K562 (cell line): ENCODE measurements around the gene SDR42E2. TPM values are rescaled to one million over a fixed set of nuclear protein-coding genes. Genes with fewer than 3 reads are reported as not detected.

Experiments
- ATAC-seq: fragments of 200-7000 bp; cut with Tn5 transposase; 3 replicates; pipeline ENCODE4 v1.9.1; 2020; ENCODE audit warnings: moderate library complexity
- BruUV-seq: library from RNA; stranded (reverse); fragments of 400-500 nt; replicated peaks from 2 replicates; lab custom pipeline; 2021; lab: Mats Ljungman, UMichigan
- CTCF ChIA-PET: fragments of 300-600 bp; formaldehyde crosslinking; extraction: SDS; loops from one replicate; lab custom pipeline; 2021; ENCODE audit warnings: low intra/inter-chr PET ratio; lab: Yijun Ruan, JAX
- POLR2A ChIA-PET: fragments of 300-600, 350-650 bp; sonication (Branson Sonifier 250); formaldehyde crosslinking; extraction: SDS; loops from one replicate; lab custom pipeline; 2021; ENCODE audit warnings: antibody characterized with exemption, inconsistent platforms; lab: Yijun Ruan, JAX
- DNase-seq, 4 experiments: peaks; one replicate each; pipeline versions ENCODE4 v3.0.0 to v3.0.0-alpha.2; 2011 to 2018; ENCODE audit warnings: low spot score in 3 of 4, mixed read lengths in 3 of 4; ENCODE audit errors: extremely low read depth in 1 of 4
- FAIRE-seq: peaks from 2 replicates; lab custom pipeline; 2011; peaks lifted over from hg19 to GRCh38; lab: Jason Lieb, UNC
- H2AFZ ChIP-seq: 2 replicates; pipeline ENCODE4 v1.6.0; 2011; ENCODE audit warnings: low read depth, low read length, control low read depth, inconsistent platforms
- H3K27ac ChIP-seq: fragments of 200-600 bp; 3 replicates; pipeline ENCODE4 v1.8.0; 2011; ENCODE audit warnings: low read depth, mild to moderate bottlenecking, control low read depth, inconsistent platforms, low read length, moderate library complexity, mixed read lengths; ENCODE audit errors: extremely low read depth
- H3K27me3 ChIP-seq, 2 experiments: fragments of 300-600 bp in 1 of 2; 2 replicates in 1 of 2; 3 replicates in 1 of 2; pipeline versions ENCODE4 v1.6.0 to v1.8.0; 2011; ENCODE audit warnings: inconsistent platforms in 2 of 2, low read length in 2 of 2, mild to moderate bottlenecking in 1 of 2, mixed read lengths in 1 of 2, moderate library complexity in 1 of 2; ENCODE audit not compliant: control insufficient read depth in 2 of 2, insufficient read depth in 2 of 2
- H3K36me3 ChIP-seq: fragments of 300-600 bp; 3 replicates; pipeline ENCODE4 v1.8.0; 2011; ENCODE audit warnings: mild to moderate bottlenecking, low read length, inconsistent platforms; ENCODE audit not compliant: control insufficient read depth, insufficient read depth
- H3K4me1 ChIP-seq, 2 experiments: fragments of 200-600 bp in 1 of 2; replicated peaks in 1 of 2; 2 replicates in 1 of 2; 3 replicates in 1 of 2; pipeline versions ENCODE4 v1.5.1 to v1.8.0; 2011; ENCODE audit warnings: inconsistent platforms in 2 of 2, low read length in 2 of 2, mild to moderate bottlenecking in 1 of 2, mixed read lengths in 1 of 2, moderate library complexity in 1 of 2; ENCODE audit not compliant: control insufficient read depth in 2 of 2, insufficient read depth in 2 of 2
- H3K4me2 ChIP-seq: 2 replicates; pipeline ENCODE4 v1.6.1; 2011; ENCODE audit warnings: low read length, control low read depth, inconsistent platforms, mixed read lengths; ENCODE audit not compliant: insufficient read depth
- H3K4me3 ChIP-seq: fragments of 200-600 bp; sonication (generic), shearing (Covaris generic); 2 replicates; pipeline ENCODE4 v1.5.1; 2016; ENCODE audit warnings: control low read depth, inconsistent platforms
- H3K79me2 ChIP-seq: fragments of 200-600 bp; 3 replicates; pipeline ENCODE4 v1.8.0; 2011; ENCODE audit warnings: low read length, inconsistent platforms; ENCODE audit not compliant: control insufficient read depth, insufficient read depth
- H3K9ac ChIP-seq, 2 experiments: 2 replicates each; pipeline versions ENCODE4 v1.6.0 to v1.6.1; 2011; ENCODE audit warnings: low read depth in 2 of 2, low read length in 2 of 2, control low read depth in 1 of 2, inconsistent platforms in 1 of 2, mild to moderate bottlenecking in 1 of 2, mixed read lengths in 1 of 2; ENCODE audit not compliant: insufficient read depth in 1 of 2
- H3K9me1 ChIP-seq: one replicate; pipeline ENCODE4 v1.6.0; 2011; ENCODE audit warnings: inconsistent platforms, mild to moderate bottlenecking, low read length, moderate library complexity; ENCODE audit not compliant: control insufficient read depth, insufficient read depth
- H3K9me3 ChIP-seq: replicated peaks from 2 replicates; pipeline ENCODE4 v1.5.1; 2011; ENCODE audit warnings: low read depth, low read length, inconsistent platforms; ENCODE audit not compliant: control insufficient read depth, insufficient read depth
- H4K20me1 ChIP-seq: replicated peaks from 2 replicates; pipeline ENCODE4 v1.6.1; 2011; ENCODE audit warnings: low read length, inconsistent platforms, mixed read lengths; ENCODE audit not compliant: control insufficient read depth, insufficient read depth
- ERF ChIP-seq: fragments of 450-650 bp; formaldehyde crosslinking; IDR thresholded peaks from 2 replicates; pipeline ENCODE4 v1.4.0; 2020; ENCODE audit warnings: mild to moderate bottlenecking, mixed read lengths
- FOS ChIP-seq: IDR thresholded peaks from 3 replicates; pipeline ENCODE4 v1.6.1; 2011; ENCODE audit not compliant: insufficient read length; ENCODE audit errors: extremely low read depth
- ILF3 ChIP-seq: fragments of 450-650 bp; IDR thresholded peaks from 2 replicates; pipeline ENCODE4 v1.6.1; 2018; ENCODE audit warnings: antibody characterized with exemption, mild to moderate bottlenecking, moderate library complexity, borderline replicate concordance
- MCM7 ChIP-seq, 2 experiments: fragments of 450-650 bp; IDR thresholded peaks; 2 replicates each; pipeline ENCODE4 v1.6.1; 2016 to 2018
- OTX1 ChIP-seq: fragments of 450-650 bp; formaldehyde crosslinking; IDR thresholded peaks from 2 replicates; pipeline ENCODE4 v1.4.0; 2022; ENCODE audit warnings: mild to moderate bottlenecking
- POLR3A ChIP-seq: IDR thresholded peaks from 2 replicates; pipeline ENCODE4 v1.6.1; 2011; ENCODE audit warnings: borderline replicate concordance, mild to moderate bottlenecking, moderate library complexity; ENCODE audit not compliant: insufficient read length, insufficient read depth; ENCODE audit errors: extremely low read depth
- RBM17 ChIP-seq: fragments of 200-400 bp; formaldehyde crosslinking; IDR thresholded peaks from 2 replicates; pipeline ENCODE4 v1.6.1; 2017; ENCODE audit warnings: low read depth, mild to moderate bottlenecking, low read length, borderline replicate concordance
- THRAP3 ChIP-seq: fragments of 450-650 bp; IDR thresholded peaks from 2 replicates; pipeline ENCODE4 v1.6.1; 2016; ENCODE audit warnings: mild to moderate bottlenecking, inconsistent platforms, borderline replicate concordance
- XRCC3 ChIP-seq: fragments of 450-650 bp; IDR thresholded peaks from 2 replicates; pipeline ENCODE4 v1.6.1; 2017; ENCODE audit warnings: mild to moderate bottlenecking, moderate library complexity
- ZBTB2 ChIP-seq: fragments of 450-650 bp; IDR thresholded peaks from 2 replicates; pipeline ENCODE4 v1.6.1; 2016; ENCODE audit warnings: antibody characterized with exemption
- ZBTB5 ChIP-seq: fragments of 450-650 bp; IDR thresholded peaks from 2 replicates; pipeline ENCODE4 v1.6.1; 2017; ENCODE audit warnings: antibody characterized with exemption
- ZFP1 ChIP-seq: fragments of 450-650 bp; formaldehyde crosslinking; IDR thresholded peaks from 2 replicates; pipeline ENCODE4 v1.4.0; 2020; ENCODE audit warnings: mild to moderate bottlenecking, mixed read lengths
- ZNF133 ChIP-seq: fragments of 250-450 bp; sonication (Bioruptor Pico); IDR thresholded peaks from 2 replicates; pipeline ENCODE4 v1.4.0; 2020; ENCODE audit warnings: mild to moderate bottlenecking
- ZNF146 ChIP-seq: IDR thresholded peaks from one replicate; pipeline ENCODE4 v1.6.1; 2018; ENCODE audit warnings: missing compliant biosample characterization; ENCODE audit not compliant: unreplicated experiment
- WGBS: fragments of 100-300 bp; shearing (Covaris generic); methylation state at CpG from one replicate; pipeline ENCODE4 v1.1.6; 2016; ENCODE audit warnings: low coverage, mixed read lengths; ENCODE audit not compliant: insufficient coverage; ENCODE audit errors: missing lambda C conversion rate; 5-methylcytosine and 5-hydroxymethylcytosine counted together
- in situ Hi-C: fragments of 300-500 bp; cut with MboI; formaldehyde crosslinking; loops from 4 replicates; pipeline ENCODE4 v1.15.0; 2018; ENCODE audit warnings: inconsistent platforms, mixed read lengths
- intact Hi-C: fragments of 100-400 bp; cut with micrococcal nuclease; formaldehyde crosslinking; loops from 2 replicates; pipeline ENCODE4 v1.14.2; 2022
- polyA plus RNA-seq, 8 experiments: library from polyadenylated mRNA; depleted of rRNA in 4 of 8; stranded (reverse) in 5 of 8; unstranded in 3 of 8; fragments of >200 nt; fragmentation: Nextera tagmentation in 2 of 8; fragmentation: Illumina TruSeq in 1 of 8; extraction: Ambion mirVana in 2 of 8; extraction: Trizol in 1 of 8; gene quantifications; 2 replicates each; pipeline versions ENCODE4 v1.2.1 to v1.2.3, GENCODE V29; 2011 to 2014; ENCODE audit warnings: inconsistent platforms in 1 of 8, missing spikeins in 1 of 8
- total RNA-seq, 7 experiments: library from RNA; depleted of rRNA in 6 of 7; stranded (reverse); fragments of >200 nt in 6 of 7; fragmentation: Illumina TruSeq in 2 of 7; extraction: Trizol in 2 of 7; gene quantifications; 2 replicates each; pipeline versions ENCODE4 v1.2.1 to v1.2.3, GENCODE V29; 2011 to 2021; ENCODE audit warnings: low replicate concordance in 1 of 7
- TF ChIP-seq, protein P1 (sequence below): IDR thresholded peaks from 2 replicates; pipeline ENCODE4 v1.6.1; 2016; ENCODE audit warnings: missing genetic modification characterization, missing compliant biosample characterization
- TF ChIP-seq, protein P2 (sequence below): sonication (generic); formaldehyde crosslinking; IDR thresholded peaks from 2 replicates; pipeline ENCODE4 v1.8.0; 2022; ENCODE audit warnings: missing genetic modification reagents, mild to moderate bottlenecking, moderate library complexity, borderline replicate concordance

The SDR42E2 gene
- total and polyA plus RNA-seq, 9 of the 15 experiments (the other 6 are each of a cell fraction or from before 2014, with no cell fraction given), result 0.03 to 0.07 (median 0.04) TPM; not detected in 4

DNA sequence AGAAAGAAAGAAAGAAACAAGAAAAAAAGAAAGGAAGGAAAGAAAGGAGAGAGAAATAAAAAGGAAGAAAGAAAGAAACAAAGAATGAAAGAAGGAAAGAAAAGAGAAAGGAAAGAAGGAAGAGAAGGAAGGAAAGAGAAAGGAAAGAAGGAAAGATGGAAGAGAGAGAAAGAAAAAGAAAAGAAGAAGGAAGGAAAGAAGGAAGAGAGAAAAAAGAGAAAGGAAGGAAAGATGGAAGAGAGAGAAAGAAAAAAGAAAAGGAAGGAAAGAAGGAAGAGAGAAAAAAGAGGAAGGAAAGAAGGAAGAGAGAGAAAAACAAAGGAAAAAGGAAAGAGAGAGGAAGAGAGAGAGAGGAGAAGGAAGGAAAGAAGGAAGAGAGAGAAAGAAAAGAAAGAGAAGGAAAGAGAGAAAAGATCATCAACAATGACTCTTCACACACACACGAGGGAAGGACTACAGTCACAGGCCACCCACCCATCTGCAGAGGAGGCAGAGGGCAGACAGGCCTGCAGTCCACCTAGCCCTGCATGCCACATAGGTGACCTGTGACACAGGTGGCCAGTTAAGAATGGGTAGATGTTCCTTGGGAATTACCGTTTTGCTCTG is 46.1 kb upstream of the SDR42E2 start:
- in situ Hi-C loops, result loop anchor here (25.0 kb wide), 1 partner anchor 304 kb away; no protein-coding TSS in a partner anchor
- Histone ChIP-seq H3K4me2 (no peak overlapping the region), H4K20me1 (no peaks in the 10 kb centered on the region), H3K9ac (no peak overlapping the region), H3K9me1 (no peaks in the 10 kb centered on the region), H3K79me2 (no peaks in the 10 kb centered on the region), H2AFZ (no peak overlapping the region), H3K27ac (no peak overlapping the region), H3K9me3 (no peaks in the 10 kb centered on the region), H3K4me3 (no peak overlapping the region), H3K36me3 (no peaks in the 10 kb centered on the region), H3K27me3 (peaks cover 0 to 2% of the 10 kb centered on the region in 2 experiments; a peak in 2 of 5 replicates), H3K4me1 (no peaks in the 10 kb centered on the region; a peak in 1 of 5 replicates)
- WGBS, result 0% methylated on average over 2 of the region's 2 CpGs
- ATAC-seq (no peak), FAIRE-seq (no peak), DNase-seq (no peak)
- POLR2A ChIA-PET, result interaction anchor here (0.9 kb wide), 1 partner anchor 39 kb away, joined by 3 read pairs; no protein-coding TSS in a partner anchor
- BruUV-seq, result no TSS peak
- CTCF ChIA-PET, result no interaction called here
- intact Hi-C loops, result no loop called here
- TF ChIP-seq, protein P1, sequence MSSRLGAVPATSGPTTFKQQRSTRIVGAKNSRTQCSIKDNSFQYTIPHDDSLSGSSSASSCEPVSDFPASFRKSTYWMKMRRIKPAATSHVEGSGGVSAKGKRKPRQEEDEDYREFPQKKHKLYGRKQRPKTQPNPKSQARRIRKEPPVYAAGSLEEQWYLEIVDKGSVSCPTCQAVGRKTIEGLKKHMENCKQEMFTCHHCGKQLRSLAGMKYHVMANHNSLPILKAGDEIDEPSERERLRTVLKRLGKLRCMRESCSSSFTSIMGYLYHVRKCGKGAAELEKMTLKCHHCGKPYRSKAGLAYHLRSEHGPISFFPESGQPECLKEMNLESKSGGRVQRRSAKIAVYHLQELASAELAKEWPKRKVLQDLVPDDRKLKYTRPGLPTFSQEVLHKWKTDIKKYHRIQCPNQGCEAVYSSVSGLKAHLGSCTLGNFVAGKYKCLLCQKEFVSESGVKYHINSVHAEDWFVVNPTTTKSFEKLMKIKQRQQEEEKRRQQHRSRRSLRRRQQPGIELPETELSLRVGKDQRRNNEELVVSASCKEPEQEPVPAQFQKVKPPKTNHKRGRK (tag), result peak; percentile 98
- TF ChIP-seq ERF (no peak), ZNF133 (CRISPR knock-in tag) (no peak), POLR3A (no peak), ZFP1 (CRISPR knock-in tag) (no peak), MCM7 (IDR thresholded peaks at IDR 0.05) (no peak), XRCC3 (no peak), OTX1 (CRISPR knock-in tag) (0 out of 2 replicates have a peak, but pooled peaks have one; percentile 19), RBM17 (no peak), ZBTB2 (peak; percentile 65; the same call in 1 of the 2 replicates), THRAP3 (0 out of 2 replicates have a peak, but pooled peaks have one; percentile 29), ZNF146 (CRISPR knock-in tag) (no peak), ILF3 (no peak), FOS (no peak), ZBTB5 (peak; percentile 37; the same call in 1 of the 2 replicates)
- TF ChIP-seq, protein P2, sequence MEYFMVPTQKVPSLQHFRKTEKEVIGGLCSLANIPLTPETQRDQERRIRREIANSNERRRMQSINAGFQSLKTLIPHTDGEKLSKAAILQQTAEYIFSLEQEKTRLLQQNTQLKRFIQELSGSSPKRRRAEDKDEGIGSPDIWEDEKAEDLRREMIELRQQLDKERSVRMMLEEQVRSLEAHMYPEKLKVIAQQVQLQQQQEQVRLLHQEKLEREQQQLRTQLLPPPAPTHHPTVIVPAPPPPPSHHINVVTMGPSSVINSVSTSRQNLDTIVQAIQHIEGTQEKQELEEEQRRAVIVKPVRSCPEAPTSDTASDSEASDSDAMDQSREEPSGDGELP (CRISPR knock-in tag), result no peak
